Transverse colon (tissue), 4 donors: Measurements from ENCODE around the gene DYNC1LI2. TPM values are rescaled to one million over a fixed set of nuclear protein-coding genes. Genes with fewer than 3 reads are reported as not detected.

Experiments used
- DNase-seq: peaks from one replicate; pipeline ENCODE4 v3.0.0-alpha.2; 2019
- H3K27ac ChIP-seq, 4 donors: fragments of 200-600 bp; sonication (generic); 2 replicates each; pipeline ENCODE4 v1.5.1; 2016 to 2018; ENCODE audit warnings: inconsistent platforms in 4 of 4
- H3K27me3 ChIP-seq: fragments of 200-600 bp; sonication (generic); 2 replicates; pipeline ENCODE4 v1.5.1; 2017; ENCODE audit warnings: inconsistent platforms
- H3K36me3 ChIP-seq, 4 donors: fragments of 200-600 bp; sonication (generic); 2 replicates each; pipeline ENCODE4 v1.5.1; 2017 to 2019; ENCODE audit warnings: inconsistent platforms in 4 of 4
- H3K4me1 ChIP-seq, 4 donors: fragments of 200-600 bp; sonication (generic); 2 replicates each; pipeline ENCODE4 v1.5.1; 2017 to 2020; ENCODE audit warnings: inconsistent platforms in 4 of 4
- H3K4me3 ChIP-seq, 4 donors: fragments of 200-600 bp; sonication (generic); 1 replicate in 1 of 4; 2 replicates in 3 of 4; pipeline versions ENCODE4 v1.5.1 to v1.6.1; 2017 to 2019; ENCODE audit warnings: inconsistent platforms in 4 of 4
- H3K9me3 ChIP-seq, 2 donors: fragments of 200-600 bp; sonication (generic); 2 replicates each; pipeline ENCODE4 v1.5.1; 2017 to 2019; ENCODE audit warnings: inconsistent platforms in 2 of 2
- EP300 ChIP-seq: sonication (generic); formaldehyde crosslinking; IDR thresholded peaks from one replicate; pipeline ENCODE4 v1.6.1; 2017; ENCODE audit warnings: antibody characterized with exemption, low read depth
- POLR2A ChIP-seq: fragments of 450-650 bp; IDR thresholded peaks from one replicate; pipeline ENCODE4 v1.6.1; 2016; ENCODE audit warnings: antibody characterized with exemption, mild to moderate bottlenecking, moderate library complexity
- POLR2AphosphoS5 ChIP-seq, 3 donors: sonication (generic); formaldehyde crosslinking; IDR thresholded peaks; one replicate each; pipeline ENCODE4 v1.6.1; 2016; ENCODE audit warnings: antibody characterized with exemption in 3 of 3
- WGBS, 2 donors: methylation state at CpG; one replicate each; pipeline ENCODE4 v1.1.5; 2018; ENCODE audit warnings: low coverage in 1 of 2; 5-methylcytosine and 5-hydroxymethylcytosine counted together
- in situ Hi-C, 4 donors: fragments of 200-750 bp; cut with MboI; loops; one replicate each; pipeline versions ENCODE4 v1.15.0 to v1.15.1; 2017; ENCODE audit warnings: low sequenced_read_pairs in 3 of 4, low pct_ligation_motif_present in 1 of 4, low pct_unique_long_range_greater_than_20kb in 1 of 4
- intact Hi-C: fragments of 100-400 bp; cut with DNase I; formaldehyde crosslinking; loops from one replicate; pipeline ENCODE4 v1.15.1; 2023; ENCODE audit warnings: low total_unique reads
- total RNA-seq, 4 donors: library from RNA; depleted of rRNA; stranded (reverse); fragments of >200 nt; gene quantifications; one replicate each; pipeline ENCODE4 v1.1.0, GENCODE V29; 2016
- TF ChIP-seq, protein P1 (sequence below), 5 experiments: fragments of 200-600 bp in 3 of 5; fragments of 450-650 bp in 2 of 5; sonication (generic) in 3 of 5; IDR thresholded peaks; 1 replicate in 2 of 5; 2 replicates in 3 of 5; pipeline ENCODE4 v1.5.1; 2016 to 2017; ENCODE audit warnings: antibody characterized with exemption in 5 of 5, inconsistent platforms in 3 of 5, mild to moderate bottlenecking in 2 of 5, moderate library complexity in 1 of 5

DYNC1LI2 gene
- total RNA-seq, 4 donors from 2014 or later: 199 to 393 (median 284) TPM

DNA sequence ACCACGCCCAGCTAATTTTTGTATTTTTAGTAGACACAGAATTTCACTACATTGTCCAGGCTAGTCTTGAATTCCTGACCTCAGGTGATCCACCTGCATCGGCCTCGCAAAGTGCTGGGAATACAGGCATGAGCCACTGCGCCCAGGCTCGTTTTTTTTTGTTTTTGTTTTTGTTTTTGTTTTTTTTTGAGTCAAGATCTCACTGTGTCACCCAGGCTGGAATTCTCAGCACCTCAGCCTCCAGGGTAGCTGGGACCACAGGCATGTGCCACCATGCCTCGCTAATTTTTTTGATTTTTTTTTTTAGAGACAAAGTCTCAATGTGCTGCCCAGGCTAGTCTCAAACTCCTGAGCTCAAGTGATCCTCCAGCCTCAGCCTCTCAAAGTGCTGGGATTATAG lies 37.3 kb downstream of the DYNC1LI2 start:
- H3K9me3 ChIP-seq: no peaks in the 10 kb centered on the region
- no peak overlapping the region for H3K4me3 ChIP-seq
- 76% methylated on average over 6 of the region's 6 CpGs; no CpG with 5 or more reads in 1 of the 2 donors for WGBS, 2 donors
- DNase-seq: no peak
- peak overlapping the region; percentile 59 to 72 (median 68) for H3K27ac ChIP-seq
- peaks cover 3 to 19% (median 7%) of the 10 kb centered on the region in 4 donors for H3K4me1 ChIP-seq
- in situ Hi-C loops: no loop called here
- TF ChIP-seq EP300 (no peak), POLR2A (no peak), POLR2AphosphoS5 (IDR thresholded peaks at IDR 0.05) (no peak)
- TF ChIP-seq, protein P1, sequence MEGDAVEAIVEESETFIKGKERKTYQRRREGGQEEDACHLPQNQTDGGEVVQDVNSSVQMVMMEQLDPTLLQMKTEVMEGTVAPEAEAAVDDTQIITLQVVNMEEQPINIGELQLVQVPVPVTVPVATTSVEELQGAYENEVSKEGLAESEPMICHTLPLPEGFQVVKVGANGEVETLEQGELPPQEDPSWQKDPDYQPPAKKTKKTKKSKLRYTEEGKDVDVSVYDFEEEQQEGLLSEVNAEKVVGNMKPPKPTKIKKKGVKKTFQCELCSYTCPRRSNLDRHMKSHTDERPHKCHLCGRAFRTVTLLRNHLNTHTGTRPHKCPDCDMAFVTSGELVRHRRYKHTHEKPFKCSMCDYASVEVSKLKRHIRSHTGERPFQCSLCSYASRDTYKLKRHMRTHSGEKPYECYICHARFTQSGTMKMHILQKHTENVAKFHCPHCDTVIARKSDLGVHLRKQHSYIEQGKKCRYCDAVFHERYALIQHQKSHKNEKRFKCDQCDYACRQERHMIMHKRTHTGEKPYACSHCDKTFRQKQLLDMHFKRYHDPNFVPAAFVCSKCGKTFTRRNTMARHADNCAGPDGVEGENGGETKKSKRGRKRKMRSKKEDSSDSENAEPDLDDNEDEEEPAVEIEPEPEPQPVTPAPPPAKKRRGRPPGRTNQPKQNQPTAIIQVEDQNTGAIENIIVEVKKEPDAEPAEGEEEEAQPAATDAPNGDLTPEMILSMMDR (IDR thresholded peaks at IDR 0.05): no peak
- H3K36me3 ChIP-seq: no peaks in the 10 kb centered on the region
- H3K27me3 ChIP-seq: no peaks in the 10 kb centered on the region
- intact Hi-C loops: no loop called here

DNA sequence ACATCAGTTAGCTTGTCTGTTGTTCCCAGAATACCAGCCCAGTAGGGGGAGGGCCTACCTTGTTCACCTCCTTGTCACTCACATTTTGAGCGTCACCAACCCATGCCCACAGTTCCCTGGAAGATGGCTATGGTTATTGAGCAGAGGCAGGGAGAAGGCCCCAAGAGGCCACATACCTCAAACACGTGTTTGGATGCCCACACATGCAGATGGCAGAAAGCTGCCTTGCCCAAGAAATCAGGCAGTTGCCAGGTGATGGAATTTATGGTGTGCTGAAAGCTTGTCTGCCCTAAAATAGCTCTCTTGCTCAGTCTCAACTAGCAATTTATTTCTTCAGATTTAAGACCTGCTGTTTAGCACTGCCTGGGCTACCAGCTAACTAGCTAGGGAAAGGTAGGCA lies 38.3 kb downstream of the DYNC1LI2 start:
- in situ Hi-C loops (no loop called here), intact Hi-C loops (no loop called here)
- peaks cover 3 to 19% (median 7%) of the 10 kb centered on the region in 4 donors for H3K4me1 ChIP-seq
- H3K27ac ChIP-seq: no peak overlapping the region
- no peaks in the 10 kb centered on the region for H3K36me3 ChIP-seq
- DNase-seq: no peak
- WGBS, 2 donors: 47% methylated on average over 2 of the region's 2 CpGs; no CpG with 5 or more reads in 1 of the 2 donors
- no peaks in the 10 kb centered on the region for H3K27me3 ChIP-seq
- TF ChIP-seq, protein P1 (IDR thresholded peaks at IDR 0.05): no peak
- no peak for TF ChIP-seq POLR2AphosphoS5 (IDR thresholded peaks at IDR 0.05)
- no peak for TF ChIP-seq EP300
- H3K4me3 ChIP-seq: no peak overlapping the region
- H3K9me3 ChIP-seq: no peaks in the 10 kb centered on the region

DNA sequence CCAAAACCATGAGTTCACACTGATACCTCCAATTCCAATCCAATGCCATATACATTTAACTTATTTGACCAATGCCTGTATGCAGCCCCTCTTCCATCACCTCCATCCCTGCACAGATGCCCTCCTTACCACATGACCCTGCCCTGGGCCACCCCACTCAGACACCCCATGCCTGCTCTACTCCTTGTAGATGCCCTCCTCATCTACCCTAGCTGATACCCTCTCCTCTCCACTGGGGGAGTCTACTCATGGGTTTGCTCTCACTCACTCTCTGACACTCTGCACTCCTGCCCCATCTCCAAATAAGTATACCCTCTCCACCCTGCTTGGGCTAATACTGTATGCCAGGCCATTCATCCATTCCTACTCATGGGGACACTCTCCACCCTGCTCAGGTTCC lies 38.9 kb downstream of the DYNC1LI2 start:
- Histone ChIP-seq H3K9me3 (no peaks in the 10 kb centered on the region), H3K27me3 (no peaks in the 10 kb centered on the region), H3K36me3 (no peaks in the 10 kb centered on the region), H3K4me3 (no peak overlapping the region), H3K27ac (no peak overlapping the region), H3K4me1 (peaks cover 3 to 19% (median 7%) of the 10 kb centered on the region in 4 donors)
- intact Hi-C loops (no loop called here), in situ Hi-C loops (no loop called here)
- TF ChIP-seq, protein P1 (IDR thresholded peaks at IDR 0.05): no peak
- no peak for TF ChIP-seq POLR2AphosphoS5 (IDR thresholded peaks at IDR 0.05)
- no peak for TF ChIP-seq POLR2A
- no peak for TF ChIP-seq EP300
- DNase-seq: no peak

DNA sequence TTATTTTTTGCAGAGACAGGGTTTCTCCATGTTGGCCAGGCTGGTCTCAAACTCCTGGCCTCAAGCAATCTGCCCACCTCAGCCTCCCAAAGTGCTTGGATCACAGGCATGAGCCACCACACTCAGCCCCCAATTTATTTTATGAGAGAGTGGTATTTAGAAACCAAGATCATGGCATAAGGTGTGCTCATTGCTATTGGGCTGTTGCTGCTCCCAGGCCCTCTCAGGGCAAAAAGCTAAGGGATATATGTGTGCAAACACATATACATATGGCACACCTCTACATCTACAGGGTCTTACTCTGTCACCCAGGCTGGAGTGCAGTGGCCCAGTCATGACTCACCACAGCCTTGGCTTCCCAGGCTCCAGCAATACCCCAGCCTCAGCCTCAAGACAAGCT lies 39.8 kb downstream of the DYNC1LI2 start:
- H3K4me3 ChIP-seq: no peak overlapping the region
- no peak for DNase-seq
- H3K9me3 ChIP-seq: no peaks in the 10 kb centered on the region
- intact Hi-C loops (no loop called here), in situ Hi-C loops (no loop called here)
- H3K4me1 ChIP-seq: peaks cover 7 to 23% (median 12%) of the 10 kb centered on the region in 4 donors
- TF ChIP-seq, protein P1 (IDR thresholded peaks at IDR 0.05): no peak
- TF ChIP-seq POLR2AphosphoS5 (IDR thresholded peaks at IDR 0.05): no peak
- no peak for TF ChIP-seq EP300
- no peak for TF ChIP-seq POLR2A
- H3K36me3 ChIP-seq: no peaks in the 10 kb centered on the region
- H3K27me3 ChIP-seq: no peaks in the 10 kb centered on the region
- H3K27ac ChIP-seq: no peak overlapping the region
